ENCODE results near the gene WDR13. TPM values are rescaled to one million over a fixed set of nuclear protein-coding genes. Genes with fewer than 3 reads are reported as not detected.
"Not testable (repeated sequence)": the region's sequence is repeated elsewhere in the genome, so short reads cannot be mapped to it uniquely, and the experiment has no call there.

WDR13 gene
- total RNA-seq, result 137 and 223 TPM in 2 replicates

DNA sequence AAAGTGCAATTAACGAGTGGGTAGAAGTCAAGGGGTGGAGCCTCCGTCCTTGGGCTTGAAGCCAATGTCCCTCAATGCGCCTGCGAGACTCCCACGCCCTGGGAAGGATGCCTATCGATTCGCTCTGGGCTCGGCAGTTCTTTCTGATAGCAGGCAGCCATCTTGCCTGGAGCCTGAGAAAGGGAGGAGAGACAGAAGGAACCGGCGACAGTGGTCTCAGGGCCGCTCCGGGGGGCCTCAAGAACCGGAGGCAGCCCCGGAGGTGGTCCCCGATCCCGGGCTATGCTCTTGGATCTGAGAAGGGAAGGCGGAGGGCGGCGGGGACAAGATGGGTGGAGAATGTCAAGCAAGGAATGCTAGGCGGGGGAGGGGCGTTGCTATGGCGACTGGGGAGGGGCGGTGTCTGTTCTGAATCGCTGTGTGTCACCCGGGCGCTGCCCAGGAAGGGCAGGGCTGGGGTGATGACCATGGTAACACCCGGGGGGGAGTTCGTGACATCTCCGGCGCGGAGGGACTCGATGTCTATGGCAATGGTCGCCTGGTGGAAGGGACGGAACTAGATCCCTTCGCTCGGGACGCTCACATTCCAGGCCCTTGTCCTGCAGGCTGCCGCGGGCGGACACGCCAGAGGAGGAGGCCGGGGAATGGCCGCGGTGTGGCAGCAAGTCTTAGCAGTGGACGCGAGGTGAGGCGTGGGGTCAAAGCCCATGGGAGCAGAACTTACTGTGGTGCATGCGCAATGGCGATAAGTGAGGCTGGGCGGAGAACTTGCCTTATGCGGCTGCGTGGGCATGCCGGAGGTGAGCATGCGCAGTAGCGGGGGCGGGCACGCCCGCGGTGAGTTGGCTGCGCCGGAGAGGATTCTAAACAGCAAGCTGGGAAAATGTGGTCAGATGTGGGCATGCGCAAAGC, at the start of gene WDR13:
Gene WDR13, plus strand, starts transcription at position 140 of the 912 bp plus-strand sequence. Its CDS starts 505 bp downstream, at position 645.
- peak; percentile 77 for DNase-seq (ENCODE audit: low read depth, low spot score)

DNA sequence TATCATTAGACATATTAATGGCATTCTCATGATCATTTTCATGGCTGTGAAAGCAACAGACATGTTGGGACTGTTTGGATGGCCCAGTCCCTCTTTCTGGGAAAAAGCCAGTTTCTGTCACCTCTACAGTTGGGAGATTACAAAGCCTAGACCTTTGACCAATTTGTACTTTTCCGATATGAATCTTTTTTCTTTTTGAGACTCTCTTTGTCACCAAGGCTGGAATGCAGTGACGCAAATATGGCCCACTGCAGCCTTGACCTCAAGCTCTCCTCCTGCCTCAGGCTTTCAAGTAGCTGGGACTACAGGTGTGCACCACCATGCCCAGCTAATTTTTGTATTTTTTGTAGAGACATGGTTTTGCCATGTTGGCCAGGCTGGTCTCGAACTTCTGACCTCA, 48.4 kb upstream of the WDR13 start:
- no peak for DNase-seq (ENCODE audit: low read depth, low spot score)

DNA sequence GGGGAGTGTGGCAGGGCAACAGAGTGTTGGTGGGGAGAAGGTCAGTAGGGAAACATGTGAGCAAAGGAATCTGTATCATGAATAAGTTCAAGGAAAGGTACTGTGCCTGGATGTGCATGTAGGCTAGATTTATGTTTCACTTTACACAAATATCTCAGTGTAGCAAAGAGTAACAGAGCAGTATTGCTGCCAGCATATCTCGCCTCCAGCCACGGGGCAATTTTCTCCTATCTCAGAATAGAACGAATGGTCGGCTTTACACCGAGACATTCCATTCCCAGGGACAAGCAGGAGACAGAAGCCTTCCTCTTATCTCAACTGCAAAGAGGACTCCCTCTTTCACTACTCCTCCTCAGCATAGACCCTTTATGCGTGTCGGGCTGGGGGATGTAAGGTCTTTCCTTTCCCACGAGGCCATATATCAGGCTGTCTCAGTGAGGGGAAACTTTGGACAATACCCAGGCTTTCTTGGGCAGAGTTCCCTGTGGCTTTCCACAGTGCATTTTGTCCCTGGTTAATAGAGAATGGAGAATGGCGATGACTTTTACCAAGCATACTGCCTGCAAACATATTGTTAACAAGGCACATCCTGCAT, 41.5 kb upstream of the WDR13 start:
- not testable (repeated sequence) for DNase-seq (ENCODE audit: low read depth, low spot score)

DNA sequence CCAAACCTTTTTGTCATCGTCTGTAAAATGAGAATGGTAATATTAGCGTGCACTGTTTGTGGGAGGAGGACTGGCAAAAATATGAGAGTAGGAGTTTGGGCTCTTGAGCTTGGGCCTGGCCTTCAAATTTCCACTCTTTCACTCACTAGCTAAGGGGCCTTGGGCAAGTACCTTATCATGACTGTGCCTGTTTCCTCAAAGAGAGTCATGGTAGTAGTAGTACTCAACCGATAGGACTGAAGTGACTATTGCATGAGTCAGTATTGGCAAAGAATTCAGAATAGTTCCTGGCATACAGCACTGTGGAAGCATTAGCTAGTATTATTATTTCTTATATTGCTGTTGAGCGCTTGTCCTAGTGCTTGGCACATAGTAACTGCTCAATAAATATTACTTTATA, 39.0 kb upstream of the WDR13 start:
- DNase-seq (ENCODE audit: low read depth, low spot score), result peak; percentile 55

DNA sequence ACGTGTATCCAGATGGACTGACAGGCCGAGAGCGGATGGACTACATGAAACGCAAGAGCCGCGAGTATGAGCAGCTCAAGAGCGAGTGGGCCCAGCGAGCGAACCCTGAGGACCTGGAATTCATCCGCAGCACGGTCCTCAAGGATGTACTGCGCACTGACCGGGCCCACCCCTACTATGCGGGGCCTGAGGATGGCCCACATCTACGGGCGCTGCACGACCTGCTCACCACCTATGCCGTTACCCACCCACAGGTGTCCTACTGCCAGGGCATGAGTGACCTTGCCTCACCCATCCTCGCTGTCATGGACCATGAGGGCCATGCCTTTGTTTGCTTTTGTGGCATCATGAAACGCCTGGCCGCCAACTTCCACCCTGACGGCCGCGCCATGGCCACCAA, 37.7 kb upstream of the WDR13 start:
- no peak for DNase-seq (ENCODE audit: low read depth, low spot score)

DNA sequence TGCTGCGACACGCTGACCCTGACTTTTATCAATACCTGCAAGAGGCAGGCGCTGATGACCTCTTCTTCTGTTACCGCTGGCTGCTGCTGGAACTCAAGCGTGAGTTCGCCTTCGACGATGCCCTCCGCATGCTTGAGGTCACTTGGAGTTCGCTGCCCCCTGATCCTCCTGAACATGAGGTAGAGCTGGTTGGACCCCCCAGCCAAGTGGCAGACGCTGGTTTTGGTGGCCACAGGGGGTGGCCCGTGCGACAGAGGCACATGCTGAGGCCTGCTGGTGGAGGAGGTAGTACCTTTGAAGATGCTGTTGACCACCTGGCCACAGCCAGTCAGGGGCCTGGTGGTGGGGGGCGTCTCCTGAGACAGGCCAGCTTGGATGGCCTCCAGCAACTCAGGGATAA, 37.2 kb upstream of the WDR13 start:
- no peak for DNase-seq (ENCODE audit: low read depth, low spot score)

DNA sequence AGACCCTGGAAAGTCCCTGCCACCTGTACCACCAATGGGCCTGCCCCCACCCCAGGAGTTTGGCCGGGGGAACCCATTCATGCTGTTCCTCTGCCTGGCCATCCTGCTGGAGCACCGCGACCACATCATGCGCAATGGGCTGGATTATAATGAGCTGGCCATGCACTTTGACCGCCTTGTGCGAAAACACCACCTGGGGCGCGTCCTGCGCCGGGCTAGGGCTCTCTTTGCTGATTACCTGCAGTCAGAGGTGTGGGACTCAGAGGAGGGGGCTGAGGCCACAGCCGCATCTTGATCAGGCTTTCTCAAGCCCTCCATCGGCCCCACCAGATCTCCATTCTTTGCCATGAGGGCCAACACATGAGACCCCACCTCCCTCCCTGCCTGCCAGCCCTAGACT, 36.6 kb upstream of the WDR13 start:
- DNase-seq (ENCODE audit: low read depth, low spot score), result no peak

DNA sequence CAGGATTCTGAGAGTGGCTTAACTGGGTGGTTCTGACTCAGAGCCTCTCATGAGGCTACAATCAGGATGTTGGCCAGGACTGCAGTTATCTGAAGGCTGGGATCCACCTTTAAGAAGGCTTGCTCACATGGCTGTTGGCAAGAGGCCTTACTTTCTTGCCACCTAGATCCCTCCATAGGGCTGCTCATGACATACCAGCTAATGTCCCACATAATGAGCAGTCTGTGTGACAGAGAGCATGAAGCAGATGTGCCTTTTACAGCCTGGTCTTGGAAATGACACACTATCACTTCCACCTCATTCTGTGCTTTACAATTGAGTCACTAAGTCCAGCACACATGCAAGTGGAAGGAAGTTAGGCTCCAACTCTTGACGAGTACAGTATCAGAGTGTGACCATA, 27.3 kb upstream of the WDR13 start:
- no peak for DNase-seq (ENCODE audit: low read depth, low spot score)

DNA sequence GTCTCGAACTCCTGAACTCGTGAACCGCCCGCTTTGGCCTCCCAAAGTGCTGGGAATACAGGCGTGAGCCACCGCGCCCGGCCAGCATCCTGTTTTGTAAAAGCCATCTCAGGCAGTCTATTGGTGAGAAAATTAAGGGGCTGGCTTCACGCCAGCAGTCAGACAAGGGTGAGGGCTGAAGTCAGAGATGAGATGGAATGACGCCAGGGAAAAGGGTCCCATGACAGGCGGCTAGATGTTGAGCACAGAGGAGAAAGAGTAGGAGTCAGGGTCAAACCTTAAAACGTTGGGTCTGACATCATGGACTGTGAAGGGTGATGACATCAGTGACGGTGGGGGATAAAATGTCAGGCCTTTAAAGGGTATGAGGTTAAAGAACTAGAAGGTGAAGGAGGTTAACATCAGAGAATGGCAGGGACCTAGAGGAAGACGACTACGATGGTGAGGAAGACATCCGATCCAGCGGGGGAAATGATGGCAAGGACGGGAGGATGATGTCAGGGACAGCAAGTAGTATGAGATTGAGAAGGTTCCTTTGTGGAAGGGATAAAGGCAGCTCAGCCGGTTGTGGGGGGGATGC, 23.5 kb upstream of the WDR13 start:
- no peak for DNase-seq (ENCODE audit: low read depth, low spot score)

DNA sequence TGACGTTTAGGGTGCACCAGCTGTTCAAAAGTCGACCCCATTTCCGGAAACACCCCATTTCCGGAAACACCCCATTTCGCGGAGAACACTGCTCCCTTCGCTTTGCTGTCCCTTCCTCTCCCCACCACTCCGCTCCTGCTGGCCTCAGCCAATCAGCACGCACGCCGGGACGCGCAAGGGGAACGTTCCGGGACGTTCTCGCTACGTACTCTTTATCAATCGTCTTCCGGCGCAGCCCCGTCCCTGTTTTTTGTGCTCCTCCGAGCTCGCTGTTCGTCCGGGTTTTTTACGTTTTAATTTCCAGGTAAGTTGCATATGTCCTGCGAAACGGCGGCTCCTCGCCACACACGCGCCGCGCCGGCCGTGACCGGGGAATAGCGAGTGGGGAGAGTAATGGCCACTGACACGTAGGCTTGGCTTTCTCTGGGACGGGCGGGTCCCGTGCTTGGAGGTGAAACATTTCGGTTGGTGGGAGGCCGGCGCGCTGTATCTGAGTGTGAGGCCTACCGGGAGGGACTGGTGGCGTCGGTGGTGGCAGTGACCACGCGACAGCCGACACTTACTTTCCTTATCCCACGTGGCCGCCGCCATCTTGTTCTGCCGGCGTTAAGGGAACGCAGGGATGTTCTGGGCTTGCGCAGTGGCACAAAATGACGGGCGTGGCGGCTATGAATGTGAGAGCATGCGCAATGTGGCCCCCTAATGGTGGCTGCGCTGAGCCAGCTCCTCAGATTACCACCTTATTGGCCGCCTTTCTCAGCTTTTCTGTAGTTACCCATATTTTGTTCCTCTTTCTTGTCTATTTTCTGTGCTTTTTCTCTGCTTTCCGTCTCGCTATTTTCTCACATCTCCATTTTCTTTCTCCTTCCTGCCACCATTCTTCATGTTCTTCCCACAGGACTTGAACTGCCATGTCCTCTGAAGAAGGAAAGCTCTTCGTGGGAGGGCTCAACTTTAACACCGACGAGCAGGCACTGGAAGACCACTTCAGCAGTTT, 22.7 kb upstream of the WDR13 start, which contains the start of gene RBM3:
Gene RBM3, plus strand, starts transcription at position 215 of the 997 bp plus-strand sequence. Its CDS starts 697 bp downstream, at position 912.
- DNase-seq (ENCODE audit: low read depth, low spot score), result peak; percentile 77

DNA sequence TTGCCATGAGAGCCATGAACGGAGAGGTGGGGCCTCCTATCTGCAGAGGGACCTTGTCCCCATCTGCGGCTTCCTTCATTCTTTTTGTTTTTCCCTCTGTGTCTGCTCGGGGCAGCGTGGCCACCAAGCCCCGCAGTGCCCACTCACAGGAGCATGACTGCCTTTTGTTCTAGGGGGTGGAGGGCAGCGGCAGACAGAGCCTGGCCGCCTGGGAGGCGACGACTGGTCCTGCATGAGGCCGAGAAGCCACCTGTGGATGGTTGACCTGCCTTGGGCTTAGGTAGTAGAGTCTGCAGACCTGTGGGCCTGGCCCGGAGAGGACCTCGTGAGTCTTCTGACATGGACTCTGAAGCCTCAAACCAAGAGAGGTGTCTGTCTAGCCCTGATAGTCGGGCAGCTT, 21.6 kb upstream of the WDR13 start:
- no peak for DNase-seq (ENCODE audit: low read depth, low spot score)

DNA sequence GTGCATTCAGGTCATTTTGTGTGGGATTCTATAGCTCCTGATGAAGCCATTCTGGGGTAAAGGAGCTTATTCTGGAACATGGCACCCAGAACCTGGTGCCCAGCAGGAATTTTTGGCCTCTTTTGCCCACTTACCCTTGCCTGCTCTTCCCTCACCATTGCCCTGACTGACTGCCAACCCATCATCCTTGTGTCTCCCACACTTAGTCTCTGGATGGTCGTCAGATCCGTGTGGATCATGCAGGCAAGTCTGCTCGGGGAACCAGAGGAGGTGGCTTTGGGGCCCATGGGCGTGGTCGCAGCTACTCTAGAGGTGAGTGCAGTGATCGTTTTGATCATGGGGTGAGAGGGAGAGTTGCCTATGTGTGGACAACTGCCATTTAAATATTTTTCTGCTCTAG, 21.2 kb upstream of the WDR13 start:
- DNase-seq (ENCODE audit: low read depth, low spot score), result no peak

DNA sequence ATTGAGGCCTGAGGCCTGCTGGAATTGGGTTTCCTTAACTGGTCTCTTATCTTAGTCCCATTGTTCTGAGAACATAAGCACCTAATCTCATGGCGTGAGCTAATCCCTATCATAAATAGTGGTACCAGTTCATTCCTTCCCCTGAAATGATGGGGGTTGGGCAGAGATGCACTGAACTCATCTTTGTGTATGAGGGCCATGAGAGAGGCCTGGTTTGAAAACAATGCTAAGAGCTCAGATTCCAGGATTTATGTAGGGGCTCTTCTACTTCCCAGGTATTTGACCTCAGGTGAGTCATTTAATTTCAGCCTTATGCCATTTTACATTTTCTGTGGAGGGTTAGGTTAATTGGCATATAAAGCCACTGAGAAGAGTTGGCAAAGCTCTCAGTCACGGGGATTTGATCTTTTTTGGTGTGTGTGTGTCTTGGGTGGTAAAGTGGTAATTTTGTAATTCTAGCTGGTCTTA, 18.6 kb upstream of the WDR13 start:
- no peak for DNase-seq (ENCODE audit: low read depth, low spot score)

DNA sequence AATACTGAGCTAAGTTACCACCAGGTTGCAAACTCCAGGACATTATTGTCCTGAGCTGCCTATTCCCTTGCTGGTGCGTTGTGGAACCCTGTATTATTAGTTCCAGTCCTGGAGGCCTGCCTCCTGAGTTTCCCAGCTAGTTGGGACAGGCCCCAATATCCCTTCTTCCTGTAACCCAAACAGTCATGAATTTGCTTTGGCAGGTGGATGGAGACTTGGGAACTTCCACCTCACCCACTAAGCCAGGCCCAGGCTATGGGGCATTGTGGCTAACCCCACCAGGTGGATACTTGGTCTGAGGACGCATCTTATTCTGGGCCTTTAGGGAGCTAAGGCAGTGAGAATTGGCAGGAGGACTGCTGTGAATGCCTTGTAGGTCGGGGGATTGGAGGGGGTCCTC, 18.0 kb upstream of the WDR13 start:
- no peak for DNase-seq (ENCODE audit: low read depth, low spot score)

DNA sequence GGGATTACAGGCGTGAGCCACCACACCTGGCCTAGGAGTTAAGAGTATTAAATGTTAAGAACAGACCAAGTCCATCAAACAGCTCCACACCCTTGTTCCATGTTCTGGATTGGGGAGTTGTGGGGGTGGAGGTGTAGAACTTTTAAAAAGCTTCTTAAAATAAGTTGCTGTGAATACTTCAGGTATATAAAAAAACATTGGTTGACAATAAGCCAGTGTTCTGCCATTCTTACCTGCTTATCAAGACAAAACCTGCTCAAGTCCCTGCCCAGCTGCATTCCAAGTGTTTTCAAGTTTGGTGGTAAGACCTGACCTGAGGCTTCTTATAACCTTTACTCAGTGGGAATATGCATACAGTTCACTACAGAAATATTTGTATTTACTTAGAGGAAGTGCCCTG, 16.6 kb upstream of the WDR13 start:
- no peak for DNase-seq (ENCODE audit: low read depth, low spot score)

DNA sequence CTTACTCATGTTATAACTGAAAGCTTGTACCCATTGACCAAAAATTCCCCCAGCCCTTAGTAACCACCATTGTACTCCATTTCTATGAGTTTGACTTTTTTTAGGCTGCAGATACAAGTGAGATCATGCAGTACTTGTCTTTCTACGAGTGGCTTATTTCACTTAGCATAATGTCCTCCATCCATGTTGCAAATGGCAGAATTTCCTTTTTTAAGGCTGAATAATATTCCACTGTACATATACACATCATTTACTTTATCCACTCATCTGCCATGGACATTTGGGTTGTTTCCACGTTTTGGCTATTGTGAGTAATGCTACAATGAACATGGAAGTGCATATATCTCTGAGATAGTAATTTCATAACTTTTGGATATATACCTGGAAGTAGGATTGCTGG, 12.6 kb upstream of the WDR13 start:
- no peak for DNase-seq (ENCODE audit: low read depth, low spot score)

DNA sequence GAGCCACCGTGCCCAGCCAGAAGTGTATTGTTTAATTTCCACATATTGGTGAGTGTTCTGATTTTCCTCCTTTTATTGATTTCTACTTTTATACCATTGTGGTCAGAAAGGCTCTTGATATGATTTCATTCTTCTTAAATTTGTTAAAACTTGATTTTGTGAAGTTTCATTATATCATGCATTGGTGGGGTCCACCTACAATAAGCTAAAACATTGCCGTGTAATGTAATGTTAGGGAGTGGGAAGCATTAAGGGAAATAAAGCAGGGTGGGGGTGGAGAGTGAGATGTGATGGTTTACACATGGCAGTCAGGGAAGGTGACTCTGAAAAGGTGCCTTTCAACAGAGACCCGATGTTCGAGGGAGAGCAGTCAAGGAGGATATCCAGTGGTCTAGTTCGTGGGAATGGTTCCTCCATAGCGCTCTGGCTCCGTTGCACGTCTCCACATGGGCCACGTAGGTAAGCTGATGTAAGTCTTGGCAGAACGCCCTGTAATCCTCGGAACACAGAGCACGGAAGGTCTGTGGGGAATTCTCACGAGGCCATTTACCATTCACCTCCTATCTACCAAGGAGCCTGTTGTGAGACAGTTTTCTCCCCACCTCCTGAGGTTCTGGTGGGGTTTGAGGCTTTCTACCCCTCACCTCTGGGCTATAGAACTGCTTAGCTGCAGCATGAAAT, 7.7 kb upstream of the WDR13 start:
- no peak for DNase-seq (ENCODE audit: low read depth, low spot score)

DNA sequence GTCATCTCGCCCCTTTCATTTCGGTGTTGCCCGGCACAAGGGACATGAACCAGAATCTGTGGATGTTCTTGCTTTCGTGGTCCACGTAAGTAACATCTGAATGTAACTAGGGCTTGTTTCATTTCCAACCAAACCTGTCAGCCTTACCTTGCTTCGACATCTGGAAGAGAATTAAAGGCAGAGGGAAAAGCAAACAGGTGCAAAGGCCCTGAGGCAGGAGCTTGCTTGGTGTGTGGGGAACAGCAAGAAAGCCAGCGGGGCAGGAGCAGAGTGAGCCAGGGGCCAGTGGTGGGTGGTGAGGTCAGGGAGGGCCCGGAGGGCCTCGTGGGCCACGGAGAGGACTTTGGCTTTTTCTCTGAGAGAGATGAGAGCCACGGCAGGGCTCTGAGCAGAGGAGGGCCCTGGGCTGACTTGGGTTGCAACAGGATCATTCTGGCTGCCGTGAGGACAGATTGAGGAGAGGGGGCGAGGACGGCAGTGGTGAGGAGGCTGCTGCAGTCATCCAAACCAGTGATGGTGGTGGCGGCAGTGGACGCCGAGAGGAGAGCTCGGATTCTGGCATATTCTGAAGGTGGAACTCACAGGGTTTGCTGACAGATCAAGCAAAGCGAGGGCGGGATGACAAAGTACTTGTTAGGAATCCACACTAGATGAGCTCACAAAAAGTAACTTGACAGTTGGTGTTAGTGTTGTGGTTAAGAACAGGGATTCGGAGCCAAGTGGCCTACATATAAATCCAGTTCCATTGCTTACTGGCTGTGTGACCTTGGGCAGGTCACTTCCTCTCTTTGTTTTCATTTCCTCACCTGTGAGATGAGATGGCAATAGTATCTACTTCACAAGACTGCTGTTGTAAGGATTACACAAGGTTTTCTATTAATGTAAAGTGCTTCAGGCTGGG, 6.8 kb upstream of the WDR13 start:
- DNase-seq (ENCODE audit: low read depth, low spot score), result no peak

DNA sequence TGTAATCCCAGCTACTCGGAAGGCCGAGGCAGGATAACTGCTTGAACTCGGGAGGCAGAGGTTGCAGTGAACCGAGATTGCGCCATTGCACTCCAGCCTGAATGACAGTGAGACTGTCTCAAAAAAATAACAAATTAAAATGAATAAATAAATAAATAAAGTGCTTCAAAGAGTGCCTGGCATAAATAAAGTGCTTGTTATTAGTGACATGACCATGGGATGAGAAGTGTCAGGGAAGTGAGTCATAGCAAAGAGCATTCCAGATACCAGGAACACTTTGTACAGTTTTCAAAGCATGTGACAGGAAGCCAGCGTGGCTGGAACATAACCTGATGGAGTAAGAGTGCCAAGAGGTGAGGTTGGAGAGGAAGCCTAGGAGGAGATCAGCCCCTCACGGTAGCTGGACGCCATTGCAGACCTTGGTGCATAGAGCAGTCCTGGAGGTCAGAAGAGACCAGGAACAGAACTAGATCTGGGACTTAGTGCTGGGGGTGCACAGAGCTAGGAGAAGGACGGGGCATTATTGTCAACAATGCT, 6.0 kb upstream of the WDR13 start:
- DNase-seq (ENCODE audit: low read depth, low spot score), result peak; percentile 84
